ENCODE measurements around the gene MAP3K4.
"Not testable (repeated sequence)": the region's sequence is repeated elsewhere in the genome, so short reads cannot be mapped to it uniquely, and the experiment has no call there.

MAP3K4 gene

GRCh38 chr6:160971171-160971570, 20.4 kb upstream of the MAP3K4 start:
- DNase-seq: no peak

- no peak for DNase-seq
Measured at GRCh38 chr6:160972111-160972510, 19.5 kb upstream of the MAP3K4 start.

GRCh38 chr6:160972594-160972993, 19.0 kb upstream of the MAP3K4 start:
- DNase-seq: not testable (repeated sequence)

- no peak for DNase-seq
Measured at GRCh38 chr6:160973311-160974250, 18.0 kb upstream of the MAP3K4 start.

- no peak for DNase-seq
Measured at GRCh38 chr6:160974304-160974771, 17.2 kb upstream of the MAP3K4 start.

GRCh38 chr6:160975162-160975561, 16.4 kb upstream of the MAP3K4 start:
- DNase-seq: no peak

- not testable (repeated sequence) for DNase-seq
Measured at GRCh38 chr6:160975961-160976360, 15.6 kb upstream of the MAP3K4 start.

GRCh38 chr6:160978141-160978901, 13.2 kb upstream of the MAP3K4 start:
- no peak for DNase-seq

GRCh38 chr6:160979061-160979708, 12.4 kb upstream of the MAP3K4 start:
- no peak for DNase-seq

GRCh38 chr6:160983377-160983948, 8.1 kb upstream of the MAP3K4 start:
- DNase-seq: not testable (repeated sequence)

- DNase-seq: no peak
Measured at GRCh38 chr6:160986851-160987250, 4.7 kb upstream of the MAP3K4 start.

- no peak for DNase-seq
Measured at GRCh38 chr6:160987265-160987664, 4.3 kb upstream of the MAP3K4 start.

GRCh38 chr6:160990847-160991405, 643 bp upstream of the MAP3K4 start:
- DNase-seq: peak; percentile 8

GRCh38 chr6:160992061-160992979, 751 bp downstream of the MAP3K4 start:
- DNase-seq: peak; percentile 73

GRCh38 chr6:160992980-160993314, 1.4 kb downstream of the MAP3K4 start:
- DNase-seq: no peak

- no peak for DNase-seq
Measured at GRCh38 chr6:160995271-160995670, 3.7 kb downstream of the MAP3K4 start.

GRCh38 chr6:160996131-160996601, 4.6 kb downstream of the MAP3K4 start:
- no peak for DNase-seq

GRCh38 chr6:160998217-160998616, 6.6 kb downstream of the MAP3K4 start:
- no peak for DNase-seq

GRCh38 chr6:160998766-160999165, 7.2 kb downstream of the MAP3K4 start:
- DNase-seq: no peak

GRCh38 chr6:160999516-160999915, 7.9 kb downstream of the MAP3K4 start:
- DNase-seq: peak; percentile 25

GRCh38 chr6:161000632-161001031, 9.1 kb downstream of the MAP3K4 start:
- no peak for DNase-seq
